ENCODE data around the gene ASTN2.

Gene ASTN2

GRCh38 chr9:117341151-117341550, 73.7 kb downstream of the ASTN2 start:
- in situ Hi-C loops (cut with MboI; ENCODE audit: low pct_unique_long_range_greater_than_20kb, low sequenced_read_pairs, unreplicated experiment): no loop called here
- TF ChIP-seq CTCF (IDR thresholded peaks at IDR 0.05; ENCODE audit: extremely low read depth, insufficient read depth, missing control alignments): no peak

GRCh38 chr9:117340422-117340821, 74.4 kb downstream of the ASTN2 start:
- in situ Hi-C loops (cut with MboI; ENCODE audit: low pct_unique_long_range_greater_than_20kb, low sequenced_read_pairs, unreplicated experiment): no loop called here
- no peak for DNase-seq (ENCODE audit: low spot score)
- TF ChIP-seq CTCF (IDR thresholded peaks at IDR 0.05; ENCODE audit: extremely low read depth, insufficient read depth, missing control alignments): no peak

More at GRCh38 chr9:117341151-117341550, 73.7 kb downstream of the ASTN2 start:
- no peak for DNase-seq (ENCODE audit: low spot score)

GRCh38 chr9:117335837-117336433, 78.9 kb downstream of the ASTN2 start:
- in situ Hi-C loops (cut with MboI; ENCODE audit: low pct_unique_long_range_greater_than_20kb, low sequenced_read_pairs, unreplicated experiment): no loop called here

GRCh38 chr9:117334101-117334500, 80.8 kb downstream of the ASTN2 start:
- TF ChIP-seq CTCF (IDR thresholded peaks at IDR 0.05; ENCODE audit: extremely low read depth, insufficient read depth, missing control alignments): no peak
- DNase-seq (ENCODE audit: low spot score): no peak
- in situ Hi-C loops (cut with MboI; ENCODE audit: low pct_unique_long_range_greater_than_20kb, low sequenced_read_pairs, unreplicated experiment): no loop called here

More at GRCh38 chr9:117335837-117336433, 78.9 kb downstream of the ASTN2 start:
- no peak for TF ChIP-seq CTCF (IDR thresholded peaks at IDR 0.05; ENCODE audit: extremely low read depth, insufficient read depth, missing control alignments)
- no peak for DNase-seq (ENCODE audit: low spot score)

- no peak for TF ChIP-seq CTCF (IDR thresholded peaks at IDR 0.05; ENCODE audit: extremely low read depth, insufficient read depth, missing control alignments)
- DNase-seq (ENCODE audit: low spot score): no peak
- in situ Hi-C loops (cut with MboI; ENCODE audit: low pct_unique_long_range_greater_than_20kb, low sequenced_read_pairs, unreplicated experiment): no loop called here
These were observed 89.0 kb downstream of the ASTN2 start for GRCh38 chr9:117325831-117326230.

- no peak for TF ChIP-seq CTCF (IDR thresholded peaks at IDR 0.05; ENCODE audit: extremely low read depth, insufficient read depth, missing control alignments)
- in situ Hi-C loops (cut with MboI; ENCODE audit: low pct_unique_long_range_greater_than_20kb, low sequenced_read_pairs, unreplicated experiment): no loop called here
- DNase-seq (ENCODE audit: low spot score): no peak
These were observed 89.6 kb downstream of the ASTN2 start for GRCh38 chr9:117325110-117325731.

Measured in GM13977 (cell line).